Keratinocyte (primary cell): Measurements from ENCODE around the gene SYT8. TPM values are rescaled to one million over a fixed set of nuclear protein-coding genes. Genes with fewer than 3 reads are reported as not detected.

ENCODE experiments used
- DNase-seq: peaks from one replicate; pipeline ENCODE4 v3.0.0-alpha.2; 2011; ENCODE audit warnings: low read depth, missing footprints, low spot score
- FAIRE-seq: peaks from 2 replicates; lab custom pipeline; 2011; peaks lifted over from hg19 to GRCh38; lab: Jason Lieb, UNC
- H2AFZ ChIP-seq: 2 replicates; pipeline ENCODE4 v1.6.0; 2012; ENCODE audit warnings: low read length, control low read depth, inconsistent platforms; ENCODE audit not compliant: control insufficient read depth
- H3K27ac ChIP-seq: 2 replicates; pipeline ENCODE4 v1.5.1; 2011; ENCODE audit warnings: low read length; ENCODE audit not compliant: control insufficient read depth, insufficient read depth
- H3K27me3 ChIP-seq: 3 replicates; pipeline ENCODE4 v1.6.0; 2011; ENCODE audit warnings: low read length; ENCODE audit not compliant: control insufficient read depth, insufficient read depth; ENCODE audit errors: extremely low read depth
- H3K36me3 ChIP-seq, 2 experiments: 2 replicates in 1 of 2; 3 replicates in 1 of 2; pipeline ENCODE4 v1.5.1; 2011; ENCODE audit warnings: low read length in 2 of 2, mild to moderate bottlenecking in 1 of 2; ENCODE audit not compliant: control insufficient read depth in 2 of 2, insufficient read depth in 2 of 2; ENCODE audit errors: extremely low read depth in 1 of 2
- H3K4me1 ChIP-seq: 3 replicates; pipeline ENCODE4 v1.5.1; 2011; ENCODE audit warnings: low read length; ENCODE audit not compliant: control insufficient read depth, insufficient read depth; ENCODE audit errors: extremely low read depth
- H3K4me2 ChIP-seq: 3 replicates; pipeline ENCODE4 v1.6.0; 2011; ENCODE audit warnings: low read depth, low read length; ENCODE audit not compliant: control insufficient read depth, insufficient read depth; ENCODE audit errors: extremely low read depth
- H3K4me3 ChIP-seq, 3 experiments: fragments of 200-600 bp in 1 of 3; sonication (generic) in 1 of 3; 2 replicates in 2 of 3; 3 replicates in 1 of 3; pipeline ENCODE4 v1.5.1; 2011 to 2016; ENCODE audit warnings: low read length in 3 of 3, mild to moderate bottlenecking in 3 of 3, control low read depth in 2 of 3, inconsistent platforms in 1 of 3, low read depth in 1 of 3, mixed read lengths in 1 of 3, mixed run types in 1 of 3, moderate library complexity in 1 of 3; ENCODE audit not compliant: control insufficient read depth in 2 of 3, insufficient read depth in 2 of 3; ENCODE audit errors: extremely low read depth in 1 of 3
- H3K79me2 ChIP-seq: 2 replicates; pipeline ENCODE4 v1.6.0; 2012; ENCODE audit warnings: low read length; ENCODE audit not compliant: control insufficient read depth, insufficient read depth
- H3K9ac ChIP-seq: 3 replicates; pipeline ENCODE4 v1.6.0; 2011; ENCODE audit warnings: low read length; ENCODE audit not compliant: control insufficient read depth, insufficient read depth; ENCODE audit errors: extremely low read depth
- H3K9me1 ChIP-seq: 3 replicates; pipeline ENCODE4 v1.6.0; 2011; ENCODE audit warnings: low read length; ENCODE audit not compliant: control insufficient read depth, insufficient read depth; ENCODE audit errors: extremely low read depth
- H3K9me3 ChIP-seq: 2 replicates; pipeline ENCODE4 v1.5.1; 2012; ENCODE audit warnings: low read depth, low read length; ENCODE audit not compliant: control insufficient read depth
- H4K20me1 ChIP-seq: 3 replicates; pipeline ENCODE4 v1.6.0; 2011; ENCODE audit warnings: low read length; ENCODE audit not compliant: control insufficient read depth, insufficient read depth; ENCODE audit errors: extremely low read depth
- EZH2 ChIP-seq: IDR thresholded peaks from one replicate; pipeline ENCODE4 v1.6.1; 2012; ENCODE audit warnings: inconsistent platforms, mild to moderate bottlenecking, low read length, moderate library complexity
- dilution Hi-C: fragments of 300-500 bp; cut with MboI; formaldehyde crosslinking; loops from one replicate; pipeline ENCODE4 v1.7.0; 2020; ENCODE audit warnings: low sequenced_read_pairs; ENCODE audit not compliant: extremely low pct_ligation_motif_present
- polyA plus RNA-seq, 5 experiments: library from polyadenylated mRNA; depleted of rRNA in 3 of 5; stranded (reverse) in 3 of 5; stranded (forward) in 1 of 5; unstranded in 1 of 5; fragments of >200 nt; gene quantifications; 1 replicate in 1 of 5; 2 replicates in 3 of 5; 3 replicates in 1 of 5; pipeline versions ENCODE4 v1.2.1 to v1.2.3, GENCODE V29; 2011 to 2012; ENCODE audit warnings: missing spikeins in 2 of 5, low read depth in 1 of 5, low replicate concordance in 1 of 5
- TF ChIP-seq, protein P1 (sequence below), 3 experiments: IDR thresholded peaks in 1 of 3; conservative IDR thresholded peaks in 1 of 3; optimal IDR thresholded peaks in 1 of 3; 2 replicates in 2 of 3; 3 replicates in 1 of 3; pipeline versions ENCODE3 to v1.5.1; 2011; ENCODE audit warnings: low read length in 3 of 3, mild to moderate bottlenecking in 3 of 3, moderate library complexity in 2 of 3, control low read depth in 1 of 3, inconsistent platforms in 1 of 3; ENCODE audit not compliant: insufficient read depth in 2 of 3; ENCODE audit errors: extremely low read depth in 1 of 3

Gene SYT8
- polyA plus RNA-seq, 1 donor (not counting 4 experiments of a cell fraction or from before 2014, with no cell fraction given) = 19.3 TPM

DNA sequence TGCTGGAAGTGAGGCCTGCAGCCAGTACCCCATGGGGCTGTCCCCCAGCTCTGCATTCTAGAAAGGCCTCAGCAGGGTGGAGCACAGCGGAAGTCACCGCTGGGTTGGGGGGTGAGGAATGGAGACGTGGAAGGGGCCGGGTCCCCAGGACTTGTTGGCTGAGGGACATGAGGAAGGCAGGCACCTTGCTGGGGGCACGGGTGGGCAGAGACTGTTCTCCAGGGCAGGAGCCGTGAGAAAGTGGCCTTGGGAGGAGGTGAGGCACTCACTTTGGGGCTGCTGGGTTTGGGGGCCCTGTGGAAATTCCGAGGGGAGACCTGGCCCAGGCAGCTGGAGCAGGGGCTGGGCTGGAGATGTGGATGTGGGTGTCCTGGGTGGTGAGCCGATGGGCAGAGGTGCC, 9.0 kb downstream of the SYT8 start:
- peak overlapping the region; percentile 50 for H3K9ac ChIP-seq
- H2AFZ ChIP-seq = peak overlapping the region; percentile 24
- peaks cover 32% of the 10 kb centered on the region for H3K4me1 ChIP-seq
- H3K9me3 ChIP-seq = no peaks in the 10 kb centered on the region
- H3K4me2 ChIP-seq = peak overlapping the region; percentile 73
- no peak for DNase-seq
- no peaks in the 10 kb centered on the region for H3K79me2 ChIP-seq
- H3K27me3 ChIP-seq = no peaks in the 10 kb centered on the region
- peak overlapping the region; percentile 61 for H3K27ac ChIP-seq
- dilution Hi-C loops = no loop called here
- no peaks in the 10 kb centered on the region for H3K36me3 ChIP-seq
- TF ChIP-seq EZH2 = no peak
- TF ChIP-seq, protein P1, sequence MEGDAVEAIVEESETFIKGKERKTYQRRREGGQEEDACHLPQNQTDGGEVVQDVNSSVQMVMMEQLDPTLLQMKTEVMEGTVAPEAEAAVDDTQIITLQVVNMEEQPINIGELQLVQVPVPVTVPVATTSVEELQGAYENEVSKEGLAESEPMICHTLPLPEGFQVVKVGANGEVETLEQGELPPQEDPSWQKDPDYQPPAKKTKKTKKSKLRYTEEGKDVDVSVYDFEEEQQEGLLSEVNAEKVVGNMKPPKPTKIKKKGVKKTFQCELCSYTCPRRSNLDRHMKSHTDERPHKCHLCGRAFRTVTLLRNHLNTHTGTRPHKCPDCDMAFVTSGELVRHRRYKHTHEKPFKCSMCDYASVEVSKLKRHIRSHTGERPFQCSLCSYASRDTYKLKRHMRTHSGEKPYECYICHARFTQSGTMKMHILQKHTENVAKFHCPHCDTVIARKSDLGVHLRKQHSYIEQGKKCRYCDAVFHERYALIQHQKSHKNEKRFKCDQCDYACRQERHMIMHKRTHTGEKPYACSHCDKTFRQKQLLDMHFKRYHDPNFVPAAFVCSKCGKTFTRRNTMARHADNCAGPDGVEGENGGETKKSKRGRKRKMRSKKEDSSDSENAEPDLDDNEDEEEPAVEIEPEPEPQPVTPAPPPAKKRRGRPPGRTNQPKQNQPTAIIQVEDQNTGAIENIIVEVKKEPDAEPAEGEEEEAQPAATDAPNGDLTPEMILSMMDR (optimal IDR thresholded peaks at IDR 0.05 in 1 of 3, IDR thresholded peaks at IDR 0.05 in 1 of 3, conservative IDR thresholded peaks at IDR 0.05 in 1 of 3; ENCODE audit: extremely low read depth in 1 of 3, insufficient read depth in 2 of 3, low read length in 3 of 3) = no peak
- no peak overlapping the region for H3K4me3 ChIP-seq
- no peak for FAIRE-seq
- no peaks in the 10 kb centered on the region for H3K9me1 ChIP-seq
- H4K20me1 ChIP-seq = no peaks in the 10 kb centered on the region

GRCh38 chr11:1844221-1845094, 9.7 kb downstream of the SYT8 start:
- Histone ChIP-seq H3K36me3 (no peaks in the 10 kb centered on the region), H3K27ac (peak overlapping the region; percentile 61), H3K27me3 (no peaks in the 10 kb centered on the region), H2AFZ (peak overlapping the region; percentile 62), H3K79me2 (no peaks in the 10 kb centered on the region), H3K9me3 (no peaks in the 10 kb centered on the region), H3K4me1 (peaks cover 32% of the 10 kb centered on the region), H3K9me1 (no peaks in the 10 kb centered on the region), H3K9ac (peak overlapping the region; percentile 50), H3K4me2 (peak overlapping the region; percentile 73), H3K4me3 (peak overlapping the region in 1 of 3 experiments; percentile 13), H4K20me1 (no peaks in the 10 kb centered on the region)
- dilution Hi-C loops = no loop called here
- TF ChIP-seq EZH2 = no peak
- TF ChIP-seq, protein P1 (optimal IDR thresholded peaks at IDR 0.05 in 1 of 3, IDR thresholded peaks at IDR 0.05 in 1 of 3, conservative IDR thresholded peaks at IDR 0.05 in 1 of 3; ENCODE audit: extremely low read depth in 1 of 3, insufficient read depth in 2 of 3, low read length in 3 of 3) = no peak
- FAIRE-seq (peak; percentile 5), DNase-seq (no peak)
